ENCODE data around the gene MYEOV. TPM values are rescaled to one million over a fixed set of nuclear protein-coding genes. Genes with fewer than 3 reads are reported as not detected.

The MYEOV gene
- total RNA-seq, 1 experiment from 2014 or later: 182 TPM

GRCh38 chr11:69245491-69246345, 48.2 kb upstream of the MYEOV start:
- H3K79me2 ChIP-seq (ENCODE audit: low read depth): no peaks in the 10 kb centered on the region
- intact Hi-C loops (cut with micrococcal nuclease; ENCODE audit: unreplicated experiment): no loop called here
- no peaks in the 10 kb centered on the region for H3K27me3 ChIP-seq (ENCODE audit: insufficient read depth, low read depth)
- H3K4me1 ChIP-seq (replicated peaks; ENCODE audit: insufficient read depth): no peaks in the 10 kb centered on the region
- H3F3A ChIP-seq (ENCODE audit: insufficient read depth, low read depth): no peaks in the 10 kb centered on the region
- no peak overlapping the region for H3K27ac ChIP-seq
- TF ChIP-seq EZH2 (IDR thresholded peaks at IDR 0.05; ENCODE audit: low read depth) (no peak), CTCF (conservative IDR thresholded peaks at IDR 0.05) (no peak)
- no peaks in the 10 kb centered on the region for H4K20me1 ChIP-seq (ENCODE audit: insufficient read depth)
- BruUV-seq (replicated peaks): no TSS peak
- POLR2A ChIA-PET (ENCODE audit: unreplicated experiment): no interaction called here
- no peak overlapping the region for H3K4me2 ChIP-seq
- H3K36me3 ChIP-seq (ENCODE audit: low read depth): no peaks in the 10 kb centered on the region
- no peak overlapping the region for H3K4me3 ChIP-seq
- H3K9me3 ChIP-seq (ENCODE audit: insufficient read depth, low read depth): no peaks in the 10 kb centered on the region
- H2AFZ ChIP-seq: no peak overlapping the region
- DNase-seq: no peak
- CTCF ChIA-PET: no interaction called here
- no peaks in the 10 kb centered on the region for H3K9me2 ChIP-seq (ENCODE audit: insufficient read depth)

GRCh38 chr11:69249311-69250185, 44.4 kb upstream of the MYEOV start:
- ChIA-PET POLR2A (ENCODE audit: unreplicated experiment) (interaction anchor here (0.6 kb wide), 1 partner anchor 144 kb away, joined by 8 read pairs; no protein-coding TSS in a partner anchor), CTCF (interaction anchor here (0.5 kb wide), 1 partner anchor 37 kb away, joined by 3 read pairs; no protein-coding TSS in a partner anchor)
- intact Hi-C loops (cut with micrococcal nuclease; ENCODE audit: unreplicated experiment): no loop called here
- Histone ChIP-seq H3K4me2 (no peak overlapping the region), H3K79me2 (ENCODE audit: low read depth) (no peaks in the 10 kb centered on the region), H3K4me3 (no peak overlapping the region), H4K20me1 (ENCODE audit: insufficient read depth) (no peaks in the 10 kb centered on the region), H3K9me3 (ENCODE audit: insufficient read depth, low read depth) (peaks cover 11% of the 10 kb centered on the region; the same call in 1 of the 2 replicates), H3K27ac (no peak overlapping the region), H3F3A (ENCODE audit: insufficient read depth, low read depth) (no peaks in the 10 kb centered on the region), H3K4me1 (replicated peaks; ENCODE audit: insufficient read depth) (no peaks in the 10 kb centered on the region), H2AFZ (no peak overlapping the region), H3K36me3 (ENCODE audit: low read depth) (no peaks in the 10 kb centered on the region), H3K27me3 (ENCODE audit: insufficient read depth, low read depth) (no peaks in the 10 kb centered on the region), H3K9me2 (ENCODE audit: insufficient read depth) (no peaks in the 10 kb centered on the region)
- DNase-seq: peak in 1 of 2 experiments; percentile 29
- no TSS peak for BruUV-seq (replicated peaks)
- no peak for TF ChIP-seq EZH2 (IDR thresholded peaks at IDR 0.05; ENCODE audit: low read depth)
- no peak for TF ChIP-seq CTCF (conservative IDR thresholded peaks at IDR 0.05)

GRCh38 chr11:69250186-69251056, 43.5 kb upstream of the MYEOV start:
- Histone ChIP-seq H3K27ac (no peak overlapping the region), H3K27me3 (ENCODE audit: insufficient read depth, low read depth) (no peaks in the 10 kb centered on the region), H4K20me1 (ENCODE audit: insufficient read depth) (no peaks in the 10 kb centered on the region), H2AFZ (no peak overlapping the region), H3F3A (ENCODE audit: insufficient read depth, low read depth) (no peaks in the 10 kb centered on the region), H3K9me3 (ENCODE audit: insufficient read depth, low read depth) (peaks cover 16% of the 10 kb centered on the region; the same call in 1 of the 2 replicates), H3K36me3 (ENCODE audit: low read depth) (no peaks in the 10 kb centered on the region), H3K79me2 (ENCODE audit: low read depth) (no peaks in the 10 kb centered on the region), H3K4me3 (no peak overlapping the region), H3K9me2 (ENCODE audit: insufficient read depth) (no peaks in the 10 kb centered on the region), H3K4me1 (replicated peaks; ENCODE audit: insufficient read depth) (no peaks in the 10 kb centered on the region), H3K4me2 (no peak overlapping the region)
- ChIA-PET CTCF (no interaction called here), POLR2A (ENCODE audit: unreplicated experiment) (interaction anchor here (0.6 to 0.7 kb wide), 2 partner anchors 9 to 145 kb away, joined by 3 to 8 read pairs; no protein-coding TSS in a partner anchor)
- TF ChIP-seq CTCF (conservative IDR thresholded peaks at IDR 0.05) (no peak), EZH2 (IDR thresholded peaks at IDR 0.05; ENCODE audit: low read depth) (no peak)
- peak in 1 of 2 experiments; percentile 65 for DNase-seq
- intact Hi-C loops (cut with micrococcal nuclease; ENCODE audit: unreplicated experiment): no loop called here
- BruUV-seq (replicated peaks): no TSS peak
